ENCODE data around the gene COG1.

DNA sequence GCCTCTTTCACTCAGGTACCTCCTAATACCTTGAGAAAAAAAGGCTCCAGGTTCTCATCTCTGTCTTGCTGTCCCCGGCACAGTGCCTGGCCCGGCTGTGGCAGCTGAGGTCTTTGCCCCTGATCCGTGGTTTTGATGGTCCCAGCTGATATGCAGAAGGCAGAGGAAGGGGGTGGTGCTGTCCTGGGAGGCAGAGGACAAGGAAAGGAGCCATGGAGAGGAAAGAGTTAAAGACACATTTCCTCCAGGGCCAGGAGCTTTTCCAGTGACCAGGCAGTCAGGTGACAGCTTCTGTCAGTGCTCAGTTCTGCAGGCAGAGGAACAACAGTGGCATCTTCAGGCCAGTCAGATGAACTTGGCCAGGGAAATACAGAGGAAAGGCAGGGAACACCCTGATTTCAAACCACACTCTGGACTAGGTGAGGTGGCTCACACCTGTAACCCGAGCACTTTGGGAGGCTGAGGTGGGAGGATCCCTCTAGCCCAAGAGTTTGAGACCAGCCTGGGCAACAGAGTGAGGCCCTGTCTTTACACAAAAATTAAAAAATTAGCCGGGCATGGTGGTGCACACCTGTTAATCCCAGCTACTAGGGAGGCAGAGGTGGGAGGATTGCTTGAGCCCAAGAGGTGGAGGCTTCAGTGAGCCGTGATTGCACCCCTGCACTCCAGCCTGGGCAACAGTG, 3.3 kb upstream of the COG1 start:
- TF ChIP-seq, protein P1, sequence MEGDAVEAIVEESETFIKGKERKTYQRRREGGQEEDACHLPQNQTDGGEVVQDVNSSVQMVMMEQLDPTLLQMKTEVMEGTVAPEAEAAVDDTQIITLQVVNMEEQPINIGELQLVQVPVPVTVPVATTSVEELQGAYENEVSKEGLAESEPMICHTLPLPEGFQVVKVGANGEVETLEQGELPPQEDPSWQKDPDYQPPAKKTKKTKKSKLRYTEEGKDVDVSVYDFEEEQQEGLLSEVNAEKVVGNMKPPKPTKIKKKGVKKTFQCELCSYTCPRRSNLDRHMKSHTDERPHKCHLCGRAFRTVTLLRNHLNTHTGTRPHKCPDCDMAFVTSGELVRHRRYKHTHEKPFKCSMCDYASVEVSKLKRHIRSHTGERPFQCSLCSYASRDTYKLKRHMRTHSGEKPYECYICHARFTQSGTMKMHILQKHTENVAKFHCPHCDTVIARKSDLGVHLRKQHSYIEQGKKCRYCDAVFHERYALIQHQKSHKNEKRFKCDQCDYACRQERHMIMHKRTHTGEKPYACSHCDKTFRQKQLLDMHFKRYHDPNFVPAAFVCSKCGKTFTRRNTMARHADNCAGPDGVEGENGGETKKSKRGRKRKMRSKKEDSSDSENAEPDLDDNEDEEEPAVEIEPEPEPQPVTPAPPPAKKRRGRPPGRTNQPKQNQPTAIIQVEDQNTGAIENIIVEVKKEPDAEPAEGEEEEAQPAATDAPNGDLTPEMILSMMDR (conservative IDR thresholded peaks at IDR 0.05; ENCODE audit: low read depth, low read length): peak; percentile 86
- TF ChIP-seq EZH2 (IDR thresholded peaks at IDR 0.05; ENCODE audit: low read length, unreplicated experiment) (no peak), EZH2phosphoT487 (IDR thresholded peaks at IDR 0.05; ENCODE audit: borderline replicate concordance, low read length) (no peak)
